Type B pancreatic cell (in vitro differentiated cells): ENCODE results near the gene C2orf80. TPM values are rescaled to one million over a fixed set of nuclear protein-coding genes. Genes with fewer than 3 reads are reported as not detected.
"Not testable (repeated sequence)": the region's sequence is repeated elsewhere in the genome, so short reads cannot be mapped to it uniquely, and the experiment has no call there.

ENCODE experiments used
- DNase-seq: peaks from one replicate; pipeline ENCODE4 v3.0.0; 2021; ENCODE audit warnings: mixed read lengths; ENCODE audit not compliant: unreplicated experiment; ENCODE audit errors: extremely low spot score
- H3K27ac Mint-ChIP-seq: 2 replicates; pipeline ENCODE4 v1.8.0; 2021; ENCODE audit warnings: mild to moderate bottlenecking, mixed read lengths
- H3K27me3 Mint-ChIP-seq: 2 replicates; pipeline ENCODE4 v1.8.0; 2021; ENCODE audit warnings: mixed read lengths
- H3K36me3 Mint-ChIP-seq: 2 replicates; pipeline ENCODE4 v1.8.0; 2021; ENCODE audit warnings: mixed read lengths
- H3K4me1 Mint-ChIP-seq: one replicate; pipeline ENCODE4 v1.8.0; 2021; ENCODE audit warnings: mixed read lengths; ENCODE audit not compliant: unreplicated experiment
- H3K4me3 Mint-ChIP-seq: 2 replicates; pipeline ENCODE4 v1.8.0; 2021; ENCODE audit warnings: mild to moderate bottlenecking, mixed read lengths
- H3K9me3 Mint-ChIP-seq: 2 replicates; pipeline ENCODE4 v1.8.0; 2021; ENCODE audit warnings: mixed read lengths
- total RNA-seq: library from RNA; stranded (reverse); gene quantifications from 2 replicates; pipeline ENCODE4 v1.2.1, GENCODE V29; 2021; ENCODE audit warnings: low replicate concordance
- TF ChIP-seq, protein P1 (sequence below): fragments of 200-600 bp; sonication (generic); conservative IDR thresholded peaks from 2 replicates; pipeline ENCODE4 v1.5.0; 2021; ENCODE audit warnings: antibody characterized with exemption, mild to moderate bottlenecking

Gene C2orf80
- total RNA-seq, 1 donor from 2014 or later = not detected

DNA sequence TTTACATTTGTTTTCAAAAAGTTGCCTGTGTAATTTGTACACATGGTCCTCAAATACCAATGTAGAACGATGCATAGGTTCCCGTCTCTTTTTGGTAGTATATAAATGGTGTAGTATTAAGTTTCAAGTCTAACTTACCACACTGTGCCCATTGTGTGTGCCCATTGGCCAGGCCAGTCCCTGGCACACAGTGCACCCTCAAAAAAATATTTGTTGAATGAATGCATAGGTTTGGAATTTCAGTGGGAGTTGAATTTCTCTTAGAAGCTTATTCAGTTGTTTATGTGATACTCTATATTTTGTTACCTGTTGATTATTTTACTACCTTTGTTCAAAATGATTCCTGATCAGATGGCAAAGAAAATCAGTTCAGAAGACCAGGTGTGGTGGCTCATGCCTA lies 35.0 kb upstream of the C2orf80 start:
- Mint-ChIP-seq H3K27me3 (no peaks in the 10 kb centered on the region), H3K9me3 (peaks cover 11% of the 10 kb centered on the region), H3K27ac (no peak overlapping the region), H3K4me1 (no peaks in the 10 kb centered on the region), H3K4me3 (no peak overlapping the region), H3K36me3 (no peaks in the 10 kb centered on the region)
- DNase-seq = no peak
- TF ChIP-seq, protein P1, sequence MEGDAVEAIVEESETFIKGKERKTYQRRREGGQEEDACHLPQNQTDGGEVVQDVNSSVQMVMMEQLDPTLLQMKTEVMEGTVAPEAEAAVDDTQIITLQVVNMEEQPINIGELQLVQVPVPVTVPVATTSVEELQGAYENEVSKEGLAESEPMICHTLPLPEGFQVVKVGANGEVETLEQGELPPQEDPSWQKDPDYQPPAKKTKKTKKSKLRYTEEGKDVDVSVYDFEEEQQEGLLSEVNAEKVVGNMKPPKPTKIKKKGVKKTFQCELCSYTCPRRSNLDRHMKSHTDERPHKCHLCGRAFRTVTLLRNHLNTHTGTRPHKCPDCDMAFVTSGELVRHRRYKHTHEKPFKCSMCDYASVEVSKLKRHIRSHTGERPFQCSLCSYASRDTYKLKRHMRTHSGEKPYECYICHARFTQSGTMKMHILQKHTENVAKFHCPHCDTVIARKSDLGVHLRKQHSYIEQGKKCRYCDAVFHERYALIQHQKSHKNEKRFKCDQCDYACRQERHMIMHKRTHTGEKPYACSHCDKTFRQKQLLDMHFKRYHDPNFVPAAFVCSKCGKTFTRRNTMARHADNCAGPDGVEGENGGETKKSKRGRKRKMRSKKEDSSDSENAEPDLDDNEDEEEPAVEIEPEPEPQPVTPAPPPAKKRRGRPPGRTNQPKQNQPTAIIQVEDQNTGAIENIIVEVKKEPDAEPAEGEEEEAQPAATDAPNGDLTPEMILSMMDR = no peak

DNA sequence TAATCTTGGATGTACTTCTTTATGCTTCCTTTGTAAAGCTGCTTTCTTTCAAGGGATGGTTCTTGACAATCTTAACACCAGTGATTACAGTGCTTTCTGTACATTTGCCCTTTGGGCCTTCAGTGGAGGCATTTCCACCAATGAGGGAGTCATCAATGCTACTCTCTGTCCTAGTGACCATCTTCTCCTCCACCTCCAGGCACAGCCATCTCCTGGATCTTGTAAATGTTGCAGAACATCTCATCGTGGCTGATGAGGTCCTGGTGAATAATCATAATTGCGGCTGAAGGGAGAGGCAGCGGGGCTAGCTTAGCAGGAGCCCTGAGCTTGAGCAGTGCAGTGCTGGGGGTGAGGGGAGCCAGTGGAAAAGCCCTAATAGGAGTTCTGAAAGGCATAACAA lies 32.5 kb upstream of the C2orf80 start:
- DNase-seq = no peak
- H3K36me3 Mint-ChIP-seq = no peaks in the 10 kb centered on the region
- no peaks in the 10 kb centered on the region for H3K27me3 Mint-ChIP-seq
- H3K27ac Mint-ChIP-seq = no peak overlapping the region
- H3K4me3 Mint-ChIP-seq = no peak overlapping the region
- no peaks in the 10 kb centered on the region for H3K4me1 Mint-ChIP-seq
- peaks cover 12% of the 10 kb centered on the region for H3K9me3 Mint-ChIP-seq
- TF ChIP-seq, protein P1 = no peak

DNA sequence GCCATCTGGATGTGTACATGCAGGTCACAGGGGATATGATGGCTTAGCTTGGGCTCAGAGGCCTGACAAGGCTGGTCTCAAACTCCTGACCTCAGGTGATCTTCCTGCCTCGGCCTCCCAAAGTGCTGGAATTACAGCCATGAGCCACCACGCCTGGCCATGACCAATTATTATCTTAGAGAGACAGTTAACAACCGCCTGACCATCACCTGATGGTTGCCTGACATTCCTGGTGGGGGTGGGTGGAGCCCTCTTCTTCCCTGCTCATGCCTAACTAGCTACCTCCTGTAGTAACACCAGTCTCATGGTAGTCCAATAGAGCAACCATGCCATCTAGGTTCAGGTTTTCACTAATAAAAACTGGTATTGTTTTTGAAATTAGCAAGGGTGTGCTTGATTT lies 32.0 kb upstream of the C2orf80 start:
- not testable (repeated sequence) for DNase-seq, H3K27me3 Mint-ChIP-seq, H3K36me3 Mint-ChIP-seq, H3K27ac Mint-ChIP-seq, H3K4me1 Mint-ChIP-seq, H3K4me3 Mint-ChIP-seq
- peaks cover 12% of the 10 kb centered on the region for H3K9me3 Mint-ChIP-seq

DNA sequence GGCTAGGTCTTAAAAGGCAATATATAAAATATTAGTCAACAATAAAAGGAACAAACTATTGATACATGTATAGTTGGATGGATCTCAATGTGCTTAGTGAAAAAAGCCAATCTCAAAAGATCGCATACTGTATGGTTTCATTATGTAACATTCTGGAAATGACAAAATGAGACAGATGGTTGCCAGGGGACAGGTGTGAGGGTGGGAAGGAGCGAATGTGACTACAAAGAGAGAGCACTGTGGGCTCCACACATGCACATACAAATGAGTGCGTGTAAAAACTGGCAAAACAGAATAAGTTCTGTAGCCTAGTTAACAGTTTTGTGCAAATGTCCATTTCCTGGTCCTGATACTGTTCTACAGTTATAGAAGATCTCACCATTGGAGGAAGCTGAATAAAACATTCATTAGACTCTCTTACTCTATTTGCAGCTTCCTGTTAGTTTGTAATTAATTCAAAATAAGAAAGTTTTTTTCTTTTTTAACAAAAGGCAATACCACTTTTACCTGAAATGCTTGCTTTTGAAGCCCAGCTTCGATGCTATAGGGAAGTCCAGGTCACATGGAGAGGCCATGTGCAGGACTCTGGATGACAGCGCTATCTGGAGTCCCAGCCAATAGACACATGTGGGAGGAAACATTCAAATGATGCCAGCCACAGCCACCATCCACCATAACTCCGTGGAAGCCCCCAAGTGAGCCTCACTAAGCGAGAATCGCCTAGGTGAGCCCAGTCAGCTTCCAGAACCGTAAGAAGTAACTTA lies 21.0 kb upstream of the C2orf80 start:
- TF ChIP-seq, protein P1 = no peak

DNA sequence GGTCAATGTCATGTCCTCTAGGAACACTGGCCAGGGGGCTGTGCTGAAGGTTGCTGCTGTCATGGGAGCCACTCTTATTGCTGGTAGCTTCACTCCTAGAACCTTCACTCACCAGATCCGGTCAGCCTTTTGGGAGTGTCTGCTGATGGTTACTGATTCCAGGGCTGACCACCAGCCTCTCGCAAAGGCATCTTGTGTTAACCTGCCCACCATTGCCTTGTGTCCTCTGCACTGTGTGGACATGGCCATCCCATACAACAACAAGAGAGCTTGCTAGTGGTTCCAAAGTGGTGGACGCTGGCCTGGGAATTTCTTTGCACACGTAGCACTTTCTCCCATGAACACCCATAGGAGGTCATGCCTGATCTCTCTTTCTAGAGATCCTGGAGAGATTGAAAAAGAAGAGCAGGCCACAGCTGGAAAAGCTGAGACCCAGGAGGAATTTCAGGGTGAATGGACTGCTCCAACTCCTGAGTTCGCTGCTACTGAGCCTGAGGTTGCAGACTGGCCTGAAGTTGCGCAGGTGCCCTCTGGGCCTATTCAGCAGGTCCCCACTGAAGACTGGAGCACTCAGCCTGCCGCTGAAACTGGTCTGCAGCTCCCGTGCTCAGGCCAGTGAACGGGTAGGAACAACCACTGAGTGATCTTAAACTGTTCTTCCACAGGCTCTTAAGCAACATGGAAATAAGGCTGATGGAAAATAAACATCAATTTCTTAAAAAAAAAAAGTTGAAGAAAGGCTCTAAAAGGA lies 18.7 kb upstream of the C2orf80 start:
- no peak for DNase-seq
- no peaks in the 10 kb centered on the region for H3K36me3 Mint-ChIP-seq
- no peak overlapping the region for H3K4me3 Mint-ChIP-seq
- H3K9me3 Mint-ChIP-seq = no peaks in the 10 kb centered on the region
- H3K4me1 Mint-ChIP-seq = peaks cover 8% of the 10 kb centered on the region
- H3K27me3 Mint-ChIP-seq = no peaks in the 10 kb centered on the region
- no peak overlapping the region for H3K27ac Mint-ChIP-seq
- TF ChIP-seq, protein P1 = no peak

More for the DNA sequence above, 21.0 kb upstream of the C2orf80 start:
- no peak overlapping the region for H3K27ac Mint-ChIP-seq
- no peaks in the 10 kb centered on the region for H3K36me3 Mint-ChIP-seq
- H3K4me1 Mint-ChIP-seq = peaks cover 9% of the 10 kb centered on the region
- H3K27me3 Mint-ChIP-seq = no peaks in the 10 kb centered on the region
- H3K4me3 Mint-ChIP-seq = no peak overlapping the region
- no peak for DNase-seq
- H3K9me3 Mint-ChIP-seq = no peaks in the 10 kb centered on the region

DNA sequence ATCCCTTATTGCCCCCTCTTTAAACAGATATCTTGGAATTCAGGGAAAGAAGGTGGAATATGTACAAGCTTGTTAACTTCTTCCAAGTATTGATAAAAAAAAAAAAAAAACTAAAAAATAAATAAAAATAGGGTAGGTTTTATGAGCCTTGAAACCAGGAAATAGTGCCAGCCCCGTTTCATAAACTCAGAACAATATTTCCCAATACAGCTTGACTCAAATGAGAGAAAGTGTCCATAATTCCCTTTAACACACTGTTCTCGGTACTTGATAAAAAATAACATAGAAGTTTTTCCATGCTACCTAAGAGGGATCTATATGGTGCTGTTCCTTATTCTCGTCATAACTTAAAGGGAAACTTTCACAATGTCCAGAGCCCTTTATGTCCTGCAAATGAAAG lies 17.9 kb upstream of the C2orf80 start:
- Mint-ChIP-seq H3K4me1 (peaks cover 4% of the 10 kb centered on the region), H3K27me3 (no peaks in the 10 kb centered on the region), H3K4me3 (no peak overlapping the region), H3K9me3 (no peaks in the 10 kb centered on the region), H3K27ac (no peak overlapping the region), H3K36me3 (no peaks in the 10 kb centered on the region)
- DNase-seq = no peak
- TF ChIP-seq, protein P1 = no peak
